GM18520 (cell line): ENCODE results near the gene CHRDL1.
"Not testable (repeated sequence)": the region's sequence is repeated elsewhere in the genome, so short reads cannot be mapped to it uniquely, and the experiment has no call there.

Experiments used
- ATAC-seq: cut with Tn5 transposase; IDR thresholded peaks from one replicate; pipeline ENCODE4 v1.9.1; 2021; ENCODE audit not compliant: unreplicated experiment

CHRDL1 gene

DNA sequence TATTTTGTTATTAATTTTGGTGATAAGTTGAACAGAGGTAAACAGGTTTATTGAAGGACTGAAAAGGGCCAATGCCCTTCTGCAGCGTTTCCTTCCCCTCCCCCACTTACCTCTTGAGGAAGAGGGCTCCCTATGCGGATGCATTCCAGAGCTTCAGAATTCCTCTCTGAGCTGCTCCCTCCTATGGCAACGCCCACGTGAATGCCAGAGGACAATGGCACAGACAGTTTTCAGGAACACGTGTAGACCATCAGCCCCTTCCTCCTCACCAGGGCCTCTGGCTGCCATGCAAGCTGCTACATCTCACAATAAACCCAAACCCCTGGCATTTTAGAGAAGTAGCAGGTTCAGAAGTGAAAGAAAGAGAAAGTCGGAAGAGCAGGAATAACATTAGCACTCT is 127.9 kb downstream of the CHRDL1 start:
- ATAC-seq, result no peak

DNA sequence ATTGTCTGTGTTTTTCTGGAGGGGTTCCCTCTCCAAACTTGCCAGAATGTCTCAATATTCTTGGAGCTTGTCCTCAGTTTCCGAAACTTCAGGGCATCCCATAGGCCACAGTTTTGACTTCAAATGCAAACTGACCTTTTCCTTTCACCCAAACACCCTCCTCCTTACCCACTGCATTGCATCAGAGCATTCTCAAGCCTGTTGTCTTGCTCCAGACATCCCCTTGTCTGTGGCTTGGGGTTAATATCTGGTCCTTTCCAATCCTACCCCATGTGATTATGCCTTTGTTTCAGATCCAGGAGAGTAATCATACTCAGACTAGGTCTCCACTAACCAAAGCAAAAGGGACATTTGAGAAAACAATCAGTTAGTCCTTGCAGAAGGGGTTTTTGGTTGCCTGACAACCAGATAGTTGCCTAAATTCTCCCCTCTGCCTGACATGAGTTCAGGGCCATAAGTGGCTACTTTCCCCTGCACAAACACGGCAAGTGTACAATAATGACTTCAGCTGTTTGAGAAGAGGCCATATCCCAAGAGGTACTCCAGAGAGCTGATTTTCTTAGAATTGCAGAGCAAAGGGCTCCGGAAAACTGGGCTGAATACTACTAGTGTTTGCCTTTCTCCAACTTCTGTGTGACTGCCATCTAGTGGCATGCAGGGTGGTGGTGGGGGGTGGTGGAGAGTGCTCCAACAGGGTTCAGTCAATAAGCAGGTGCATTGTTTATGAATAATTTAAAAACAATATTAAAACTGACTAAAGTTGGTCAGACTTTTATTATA is 130.2 kb downstream of the CHRDL1 start:
- ATAC-seq, result no peak

DNA sequence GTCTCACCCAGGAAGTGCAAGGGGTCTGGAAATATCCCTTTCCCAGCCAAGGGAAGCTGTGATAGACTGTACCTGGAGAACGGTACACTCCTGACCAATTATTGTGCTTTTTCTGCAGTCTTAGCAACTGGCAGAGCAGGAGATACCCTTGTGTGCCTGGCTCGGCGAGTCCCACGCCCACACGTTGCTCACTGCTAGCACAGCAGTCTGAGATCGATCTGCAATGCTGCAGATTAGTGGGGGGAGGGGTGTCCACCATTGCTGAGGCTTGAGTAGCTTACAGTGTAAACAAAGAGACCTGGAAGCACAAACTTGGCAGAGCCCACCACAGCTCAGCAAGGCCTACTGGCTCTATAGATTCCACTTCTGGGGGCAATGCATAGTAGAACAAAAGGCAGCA is 138.5 kb downstream of the CHRDL1 start:
- no peak for ATAC-seq

DNA sequence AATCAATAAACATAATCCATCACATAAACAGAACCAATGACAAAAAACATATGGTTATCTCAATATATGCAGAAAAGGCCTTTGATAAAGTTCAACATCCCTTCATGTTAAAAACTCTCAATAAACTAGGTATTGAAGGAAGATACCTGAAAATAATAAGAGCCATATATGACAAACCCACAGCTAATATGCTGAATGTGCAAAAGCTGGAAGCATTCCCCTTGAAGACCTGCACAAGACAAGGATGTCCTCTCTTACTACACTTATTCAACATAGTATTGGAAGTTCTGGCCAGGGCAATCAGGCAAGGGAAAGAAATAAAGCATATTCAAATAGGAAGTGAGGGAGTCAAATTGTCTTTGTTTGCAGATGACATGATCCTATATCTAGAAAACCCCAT is 141.3 kb downstream of the CHRDL1 start:
- ATAC-seq, result not testable (repeated sequence)

DNA sequence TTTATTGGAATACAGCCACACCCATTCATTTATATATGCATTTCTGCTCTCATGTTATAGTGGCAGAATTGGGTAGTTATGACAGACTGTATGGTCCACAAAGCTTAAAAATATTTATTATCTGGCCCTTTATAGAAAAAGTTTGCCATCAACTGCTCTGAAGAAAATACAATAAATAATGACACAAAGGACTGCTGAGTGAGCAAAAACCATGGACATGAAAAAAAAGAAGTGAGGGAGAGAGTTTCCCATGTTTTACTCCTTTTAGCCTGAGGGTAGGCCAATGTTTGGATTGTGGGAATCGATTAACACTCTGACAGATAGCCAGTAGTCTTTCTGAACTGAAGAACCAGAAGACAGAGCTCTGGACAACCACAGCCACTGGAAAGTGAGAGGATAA is 149.2 kb downstream of the CHRDL1 start:
- ATAC-seq, result no peak
